GM06990 (cell line): ENCODE data around the gene RASGEF1B.

Experiments used
- DNase-seq: peaks from one replicate; pipeline ENCODE4 v3.0.0-alpha.2; 2011; ENCODE audit not compliant: insufficient read length; ENCODE audit errors: extremely low read depth
- H3K27me3 ChIP-seq: replicated peaks from 2 replicates; pipeline ENCODE4 v1.6.0; 2011; ENCODE audit warnings: low read length; ENCODE audit not compliant: control insufficient read depth, insufficient read depth
- H3K36me3 ChIP-seq: 2 replicates; pipeline ENCODE4 v1.5.1; 2011; ENCODE audit warnings: low read length; ENCODE audit not compliant: control insufficient read depth, insufficient read depth
- H3K4me3 ChIP-seq: replicated peaks from 2 replicates; pipeline ENCODE4 v1.5.1; 2011; ENCODE audit warnings: low read depth, mild to moderate bottlenecking, control low read depth, low read length
- TF ChIP-seq, protein P1 (sequence below): IDR thresholded peaks from 2 replicates; pipeline ENCODE4 v1.5.1; 2011; ENCODE audit warnings: low read length, control low read depth, mild to moderate bottlenecking, inconsistent platforms; ENCODE audit not compliant: insufficient read depth, poor library complexity, severe bottlenecking

The RASGEF1B gene

DNA sequence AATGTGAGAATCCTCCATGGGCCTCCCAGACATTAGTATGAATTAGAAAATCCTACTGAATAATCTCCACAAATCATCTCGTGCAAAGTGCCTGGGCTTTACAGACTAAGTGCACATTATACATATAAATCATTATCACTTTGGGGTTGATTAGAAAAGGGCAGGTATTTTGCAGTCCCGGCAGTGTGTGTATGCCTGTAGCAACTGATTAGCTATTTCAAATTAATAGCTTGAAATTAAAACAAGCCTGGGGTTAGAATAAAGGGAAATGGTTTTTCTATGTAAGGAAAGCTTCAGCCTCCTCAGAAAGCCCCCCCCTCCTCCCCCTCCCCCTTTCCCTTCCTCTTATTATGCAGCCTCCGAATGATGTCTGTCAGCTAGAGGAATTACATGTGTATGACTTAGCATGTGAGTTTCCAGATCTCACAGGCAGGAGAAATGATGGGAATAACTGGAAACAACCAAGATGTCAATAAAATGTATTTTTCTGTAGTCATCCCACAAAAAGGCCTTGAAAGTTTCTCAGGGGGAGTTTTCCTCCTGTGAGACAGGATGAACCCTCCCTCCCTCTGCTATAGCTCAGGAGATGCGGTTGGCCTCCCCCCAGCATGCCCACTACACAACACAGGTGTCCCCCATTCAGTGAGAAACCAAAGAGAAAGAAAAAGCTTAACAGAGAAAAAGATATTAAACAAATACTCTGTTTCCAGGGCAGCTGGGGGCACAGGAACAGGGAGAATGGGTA, 41.2 kb upstream of the RASGEF1B start:
- Histone ChIP-seq H3K4me3 (no peak overlapping the region), H3K36me3 (no peaks in the 10 kb centered on the region), H3K27me3 (no peaks in the 10 kb centered on the region; the same call in 1 of the 2 replicates)
- no peak for DNase-seq
- TF ChIP-seq, protein P1, sequence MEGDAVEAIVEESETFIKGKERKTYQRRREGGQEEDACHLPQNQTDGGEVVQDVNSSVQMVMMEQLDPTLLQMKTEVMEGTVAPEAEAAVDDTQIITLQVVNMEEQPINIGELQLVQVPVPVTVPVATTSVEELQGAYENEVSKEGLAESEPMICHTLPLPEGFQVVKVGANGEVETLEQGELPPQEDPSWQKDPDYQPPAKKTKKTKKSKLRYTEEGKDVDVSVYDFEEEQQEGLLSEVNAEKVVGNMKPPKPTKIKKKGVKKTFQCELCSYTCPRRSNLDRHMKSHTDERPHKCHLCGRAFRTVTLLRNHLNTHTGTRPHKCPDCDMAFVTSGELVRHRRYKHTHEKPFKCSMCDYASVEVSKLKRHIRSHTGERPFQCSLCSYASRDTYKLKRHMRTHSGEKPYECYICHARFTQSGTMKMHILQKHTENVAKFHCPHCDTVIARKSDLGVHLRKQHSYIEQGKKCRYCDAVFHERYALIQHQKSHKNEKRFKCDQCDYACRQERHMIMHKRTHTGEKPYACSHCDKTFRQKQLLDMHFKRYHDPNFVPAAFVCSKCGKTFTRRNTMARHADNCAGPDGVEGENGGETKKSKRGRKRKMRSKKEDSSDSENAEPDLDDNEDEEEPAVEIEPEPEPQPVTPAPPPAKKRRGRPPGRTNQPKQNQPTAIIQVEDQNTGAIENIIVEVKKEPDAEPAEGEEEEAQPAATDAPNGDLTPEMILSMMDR, result no peak

DNA sequence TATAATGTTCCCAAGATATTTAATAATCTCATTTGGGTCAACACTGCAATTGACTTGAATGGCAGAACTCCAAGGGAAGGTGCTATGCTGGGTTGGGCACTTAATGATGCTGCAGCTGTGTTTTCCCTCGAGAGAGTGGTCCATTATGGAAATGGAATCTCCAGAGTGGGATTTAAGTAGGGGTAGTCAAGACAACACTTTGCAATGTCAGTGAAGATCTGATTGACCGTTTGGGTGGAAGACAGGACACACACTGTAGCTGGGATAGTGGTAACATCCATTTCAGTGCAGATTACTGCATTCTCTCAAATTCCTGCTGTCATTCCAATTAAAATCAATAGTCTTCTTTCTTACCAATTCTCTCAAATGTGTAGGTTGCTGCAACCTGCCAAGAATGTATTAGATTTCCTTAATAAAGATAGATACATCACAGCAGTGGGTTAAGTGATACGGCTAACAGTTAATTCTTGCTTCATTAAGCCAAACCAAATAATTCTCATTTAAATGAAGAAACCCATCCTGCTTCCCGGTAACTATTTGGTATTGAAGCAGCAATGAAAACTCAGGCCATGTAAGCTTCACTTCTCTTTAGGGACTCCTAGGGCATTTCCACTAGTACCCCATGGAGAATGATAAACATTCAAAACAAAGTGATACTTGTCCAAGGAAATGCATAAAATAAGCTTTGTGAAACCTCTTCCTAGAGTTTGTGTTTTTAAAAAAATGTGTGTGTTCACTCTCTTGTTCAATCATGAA, 40.5 kb upstream of the RASGEF1B start:
- TF ChIP-seq, protein P1, result no peak
- Histone ChIP-seq H3K36me3 (no peaks in the 10 kb centered on the region), H3K27me3 (no peaks in the 10 kb centered on the region; the same call in 1 of the 2 replicates), H3K4me3 (no peak overlapping the region)
- no peak for DNase-seq

DNA sequence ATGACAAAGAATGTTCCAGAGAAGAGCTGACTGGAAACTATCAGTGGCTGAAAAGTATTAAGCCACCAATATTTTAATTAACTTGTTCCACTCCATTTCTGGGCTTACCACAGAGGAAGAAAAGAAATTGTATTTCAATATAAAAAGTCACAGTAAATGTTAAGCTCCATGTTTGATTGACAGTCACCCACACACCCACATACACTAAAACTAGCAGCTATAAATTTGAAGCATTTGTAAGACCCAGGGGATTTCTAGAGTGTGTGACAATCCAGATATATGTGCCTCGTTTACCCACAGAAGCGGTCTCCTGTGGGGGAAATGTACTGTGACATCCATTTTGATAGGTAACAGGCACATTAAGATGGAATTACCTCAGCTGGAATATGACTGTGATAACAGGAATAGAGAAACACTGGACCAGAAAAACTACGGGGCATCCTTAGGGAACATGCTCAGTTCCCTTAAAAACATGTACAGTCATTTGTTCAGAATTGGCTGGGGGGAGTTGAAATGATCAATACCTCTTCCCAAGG, 39.0 kb upstream of the RASGEF1B start:
- no peak for DNase-seq
- TF ChIP-seq, protein P1, result no peak
- no peaks in the 10 kb centered on the region; the same call in 1 of the 2 replicates for H3K27me3 ChIP-seq
- no peak overlapping the region for H3K4me3 ChIP-seq
- H3K36me3 ChIP-seq, result no peaks in the 10 kb centered on the region

DNA sequence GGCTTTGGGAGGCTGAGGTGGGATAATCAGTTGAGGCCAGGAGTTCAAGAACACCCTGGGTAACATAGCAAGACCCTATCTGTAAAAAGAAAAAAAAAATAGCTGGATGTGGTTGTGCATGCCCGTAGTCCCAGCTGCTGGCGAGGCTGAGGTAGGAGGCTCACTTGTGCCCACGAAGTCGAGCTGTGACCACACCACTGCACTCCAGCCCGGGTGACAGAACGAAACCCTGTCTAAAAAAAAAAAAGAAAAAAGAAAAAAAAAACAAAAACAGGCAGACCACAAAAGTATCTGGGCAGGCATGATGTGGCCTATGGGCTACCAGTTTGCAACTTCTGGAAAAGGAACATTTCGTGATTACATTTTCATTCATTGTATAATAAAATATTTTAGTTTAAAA, 38.1 kb upstream of the RASGEF1B start:
- no peaks in the 10 kb centered on the region for H3K36me3 ChIP-seq
- no peak overlapping the region for H3K4me3 ChIP-seq
- TF ChIP-seq, protein P1, result no peak
- DNase-seq, result no peak
- H3K27me3 ChIP-seq, result no peaks in the 10 kb centered on the region; the same call in 1 of the 2 replicates

DNA sequence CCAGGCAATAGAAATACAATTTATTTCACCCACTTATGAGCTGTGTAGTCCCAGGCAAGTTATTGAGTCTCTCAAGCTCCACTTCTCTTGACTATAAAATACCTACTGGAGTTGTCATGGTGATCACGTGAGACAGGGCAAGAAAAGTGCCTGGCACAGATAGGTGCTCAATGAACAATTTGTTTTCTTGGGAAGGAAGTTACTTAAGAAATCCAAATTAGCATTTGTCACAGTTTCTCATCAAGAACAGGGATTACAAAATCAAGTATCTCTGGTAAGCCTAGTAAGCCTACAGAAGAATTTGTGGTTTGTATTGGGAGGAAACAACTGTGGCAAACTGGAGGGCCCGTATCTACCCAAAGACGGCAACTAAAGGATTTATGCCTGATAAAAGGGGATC, 37.5 kb upstream of the RASGEF1B start:
- no peak for DNase-seq
- Histone ChIP-seq H3K4me3 (no peak overlapping the region), H3K27me3 (no peaks in the 10 kb centered on the region; the same call in 1 of the 2 replicates), H3K36me3 (no peaks in the 10 kb centered on the region)
- TF ChIP-seq, protein P1, result no peak
